Keratinocyte (primary cell): ENCODE data around the gene UGT1A10.

Experiments used
- CTCF ChIP-seq, 3 experiments: IDR thresholded peaks in 1 of 3; conservative IDR thresholded peaks in 1 of 3; optimal IDR thresholded peaks in 1 of 3; 2 replicates in 2 of 3; 3 replicates in 1 of 3; pipeline versions ENCODE3 to v1.5.1; 2011; ENCODE audit warnings: low read length in 3 of 3, mild to moderate bottlenecking in 3 of 3, moderate library complexity in 2 of 3, control low read depth in 1 of 3, inconsistent platforms in 1 of 3; ENCODE audit not compliant: insufficient read depth in 2 of 3; ENCODE audit errors: extremely low read depth in 1 of 3
- EZH2 ChIP-seq: IDR thresholded peaks from one replicate; pipeline ENCODE4 v1.6.1; 2012; ENCODE audit warnings: inconsistent platforms, mild to moderate bottlenecking, low read length, moderate library complexity

- no peak for TF ChIP-seq CTCF (optimal IDR thresholded peaks at IDR 0.05 in 1 of 3, IDR thresholded peaks at IDR 0.05 in 1 of 3, conservative IDR thresholded peaks at IDR 0.05 in 1 of 3; ENCODE audit: extremely low read depth in 1 of 3, insufficient read depth in 2 of 3, low read length in 3 of 3)
- no peak for TF ChIP-seq EZH2
Observed at GRCh38 chr2:233817995-233818638, 181.9 kb downstream of the UGT1A10 start.
